AML-193 (cell line): ENCODE data around the gene SYT14.

Source experiments
- DNase-seq, 2 experiments: peaks; one replicate each; lab custom pipeline; 2025; lab: John Stamatoyannopoulos, UW

Gene SYT14

GRCh38 chr1:210207597-210208450, 269.8 kb downstream of the SYT14 start:
- DNase-seq = no peak

GRCh38 chr1:210213335-210213734, 275.3 kb downstream of the SYT14 start:
- DNase-seq = no peak

- no peak for DNase-seq
These were observed 276.8 kb downstream of the SYT14 start for GRCh38 chr1:210214573-210215409.

GRCh38 chr1:210217482-210217881, 279.5 kb downstream of the SYT14 start:
- no peak for DNase-seq

GRCh38 chr1:210218047-210218446, 280.0 kb downstream of the SYT14 start:
- no peak for DNase-seq
